DMS 273 (cell line): ENCODE results near the gene ZNF524.
"Not testable (repeated sequence)": the region's sequence is repeated elsewhere in the genome, so short reads cannot be mapped to it uniquely, and the experiment has no call there.

ENCODE experiments used
- DNase-seq: peaks from one replicate; lab custom pipeline; 2025; ENCODE audit not compliant: unreplicated experiment; lab: John Stamatoyannopoulos, UW

The ZNF524 gene

GRCh38 chr19:55599842-55600661 is at the start of gene ZNF524:
ZNF524 (plus strand) TSS chr19:55600288; CDS start chr19:55602113, 1,825 bp downstream.
- peak; percentile 97 for DNase-seq

GRCh38 chr19:55550321-55550650 is 49.8 kb upstream of the ZNF524 start:
- no peak for DNase-seq

GRCh38 chr19:55552206-55552605 is 47.9 kb upstream of the ZNF524 start:
- DNase-seq, result no peak

- DNase-seq, result no peak
Observed at GRCh38 chr19:55552620-55553019, 47.5 kb upstream of the ZNF524 start.

- DNase-seq, result no peak
Observed at GRCh38 chr19:55553217-55554182, 46.6 kb upstream of the ZNF524 start.

- DNase-seq, result no peak
Observed at GRCh38 chr19:55554302-55554701, 45.8 kb upstream of the ZNF524 start.

- no peak for DNase-seq
Observed at GRCh38 chr19:55554741-55555152, 45.3 kb upstream of the ZNF524 start.

GRCh38 chr19:55559684-55560083 is 40.4 kb upstream of the ZNF524 start:
- DNase-seq, result no peak

GRCh38 chr19:55563261-55563690 is 36.8 kb upstream of the ZNF524 start:
- peak; percentile 77 for DNase-seq

- DNase-seq, result no peak
Observed at GRCh38 chr19:55566823-55567222, 33.3 kb upstream of the ZNF524 start.

GRCh38 chr19:55567708-55568328 is 32.3 kb upstream of the ZNF524 start:
- DNase-seq, result no peak

GRCh38 chr19:55569477-55569876 is 30.6 kb upstream of the ZNF524 start:
- DNase-seq, result not testable (repeated sequence)

- DNase-seq, result not testable (repeated sequence)
Observed at GRCh38 chr19:55573929-55574328, 26.2 kb upstream of the ZNF524 start.

GRCh38 chr19:55576746-55577145 is 23.3 kb upstream of the ZNF524 start:
- DNase-seq, result no peak

- no peak for DNase-seq
Observed at GRCh38 chr19:55578031-55578760, 21.9 kb upstream of the ZNF524 start.

GRCh38 chr19:55578761-55579747 is 21.0 kb upstream of the ZNF524 start:
- DNase-seq, result no peak

- DNase-seq, result peak; percentile 62
Observed at GRCh38 chr19:55579766-55580621, 20.1 kb upstream of the ZNF524 start.

GRCh38 chr19:55580628-55581144 is 19.4 kb upstream of the ZNF524 start, which contains the start of gene ZNF579:
ZNF579 (minus strand) TSS chr19:55580848; CDS start chr19:55579639, 1,209 bp downstream.
- DNase-seq, result peak; percentile 96
